Spinal cord (tissue), 10 donors: ENCODE results near the gene CCNC. TPM values are rescaled to one million over a fixed set of nuclear protein-coding genes. Genes with fewer than 3 reads are reported as not detected.

Experiments used
- DNase-seq, 6 donors: peaks; one replicate each; pipeline versions ENCODE4 v3.0.0 to v3.0.0-alpha.2; 2013 to 2015; ENCODE audit warnings: low spot score in 6 of 6, low read depth in 4 of 6
- H3K27ac ChIP-seq: one replicate; pipeline ENCODE4 v1.5.1; 2013; ENCODE audit warnings: low read depth, low read length, control low read depth
- H3K27me3 ChIP-seq: one replicate; pipeline ENCODE4 v1.6.1; 2013; ENCODE audit warnings: low read length; ENCODE audit not compliant: control insufficient read depth, insufficient read depth
- H3K36me3 ChIP-seq: one replicate; pipeline ENCODE4 v1.6.1; 2013; ENCODE audit warnings: low read length; ENCODE audit not compliant: control insufficient read depth, insufficient read depth
- H3K4me1 ChIP-seq: one replicate; pipeline ENCODE4 v1.6.1; 2013; ENCODE audit warnings: low read length; ENCODE audit not compliant: control insufficient read depth, insufficient read depth
- H3K4me3 ChIP-seq: one replicate; pipeline ENCODE4 v1.5.1; 2013; ENCODE audit warnings: low read depth, low read length, control low read depth
- H3K9me3 ChIP-seq: one replicate; pipeline ENCODE4 v1.6.1; 2013; ENCODE audit warnings: low read length; ENCODE audit not compliant: control insufficient read depth, insufficient read depth
- WGBS: methylation state at CpG from one replicate; pipeline ENCODE4 v1.1.5; 2013; ENCODE audit warnings: missing lambda C conversion rate; ENCODE audit not compliant: insufficient coverage; 5-methylcytosine and 5-hydroxymethylcytosine counted together
- polyA plus RNA-seq, 2 donors: library from polyadenylated mRNA; unstranded; fragments of 120-200 nt; gene quantifications; one replicate each; pipeline ENCODE4 v1.2.1, GENCODE V29; 2013; ENCODE audit not compliant: insufficient read length in 2 of 2
- total RNA-seq, 2 donors: library from RNA; depleted of rRNA in 1 of 2; stranded (reverse); fragments of 120-200 nt in 1 of 2; fragments of >200 nt in 1 of 2; gene quantifications; one replicate each; pipeline versions ENCODE4 v1.2.3 to v1.2.4, GENCODE V29; 2013 to 2014
- donor health status: healthy.

CCNC gene
- total and polyA plus RNA-seq, 4 donors: 45.3 to 90.2 (median 64.4) TPM

- Histone ChIP-seq H3K27me3 (no peaks in the 10 kb centered on the region), H3K4me3 (no peak overlapping the region), H3K9me3 (peaks cover 2% of the 10 kb centered on the region), H3K36me3 (peaks cover 3% of the 10 kb centered on the region), H3K27ac (no peak overlapping the region), H3K4me1 (no peaks in the 10 kb centered on the region)
- DNase-seq: peak in 1 of 6 donors; percentile 39
- 90% methylated on average over 2 of the region's 3 CpGs for WGBS
Observed at GRCh38 chr6:99550046-99550748, 18.3 kb downstream of the CCNC start.

GRCh38 chr6:99548706-99549105, 19.8 kb downstream of the CCNC start:
- 40% methylated on average over 1 of the region's 4 CpGs for WGBS
- H3K27ac ChIP-seq: no peak overlapping the region
- no peaks in the 10 kb centered on the region for H3K27me3 ChIP-seq
- no peaks in the 10 kb centered on the region for H3K4me1 ChIP-seq
- H3K9me3 ChIP-seq: no peaks in the 10 kb centered on the region
- no peak overlapping the region for H3K4me3 ChIP-seq
- peaks cover 3% of the 10 kb centered on the region for H3K36me3 ChIP-seq
- no peak for DNase-seq

- Histone ChIP-seq H3K4me3 (no peak overlapping the region), H3K4me1 (no peaks in the 10 kb centered on the region), H3K9me3 (no peaks in the 10 kb centered on the region), H3K27ac (no peak overlapping the region), H3K36me3 (peaks cover under 1% of the 10 kb centered on the region), H3K27me3 (no peaks in the 10 kb centered on the region)
- DNase-seq: no peak
- 90% methylated on average over 4 of the region's 4 CpGs for WGBS
Observed at GRCh38 chr6:99547526-99547925, 20.9 kb downstream of the CCNC start.

GRCh38 chr6:99545442-99545841, 23.0 kb downstream of the CCNC start:
- H3K36me3 ChIP-seq: peaks cover 5% of the 10 kb centered on the region
- WGBS: no CpG with 5 or more reads among the region's 1 CpG
- no peaks in the 10 kb centered on the region for H3K27me3 ChIP-seq
- no peak overlapping the region for H3K27ac ChIP-seq
- H3K9me3 ChIP-seq: no peaks in the 10 kb centered on the region
- H3K4me3 ChIP-seq: no peak overlapping the region
- H3K4me1 ChIP-seq: no peaks in the 10 kb centered on the region
- DNase-seq: no peak

- no peaks in the 10 kb centered on the region for H3K9me3 ChIP-seq
- H3K27ac ChIP-seq: no peak overlapping the region
- no peaks in the 10 kb centered on the region for H3K27me3 ChIP-seq
- no peaks in the 10 kb centered on the region for H3K4me1 ChIP-seq
- no peak for DNase-seq
- H3K4me3 ChIP-seq: no peak overlapping the region
- peaks cover 5% of the 10 kb centered on the region for H3K36me3 ChIP-seq
Observed at GRCh38 chr6:99543968-99544367, 24.5 kb downstream of the CCNC start.

GRCh38 chr6:99530627-99531026, 37.8 kb downstream of the CCNC start:
- no peaks in the 10 kb centered on the region for H3K27me3 ChIP-seq
- no peak overlapping the region for H3K27ac ChIP-seq
- no peaks in the 10 kb centered on the region for H3K4me1 ChIP-seq
- no peak overlapping the region for H3K4me3 ChIP-seq
- DNase-seq: no peak
- H3K36me3 ChIP-seq: no peaks in the 10 kb centered on the region
- H3K9me3 ChIP-seq: no peaks in the 10 kb centered on the region
- no CpG with 5 or more reads among the region's 1 CpG for WGBS

- Histone ChIP-seq H3K4me3 (no peak overlapping the region), H3K4me1 (peaks cover 8% of the 10 kb centered on the region), H3K27ac (no peak overlapping the region), H3K36me3 (no peaks in the 10 kb centered on the region), H3K27me3 (no peaks in the 10 kb centered on the region), H3K9me3 (no peaks in the 10 kb centered on the region)
- 33% methylated on average over 1 of the region's 4 CpGs for WGBS
- no peak for DNase-seq
Observed at GRCh38 chr6:99522531-99522930, 45.9 kb downstream of the CCNC start.

- Histone ChIP-seq H3K27me3 (no peaks in the 10 kb centered on the region), H3K36me3 (no peaks in the 10 kb centered on the region), H3K4me1 (peaks cover 8% of the 10 kb centered on the region), H3K27ac (peak overlapping the region; percentile 91), H3K9me3 (no peaks in the 10 kb centered on the region), H3K4me3 (peak overlapping the region; percentile 85)
- DNase-seq: no peak
- 0% methylated on average over 3 of the region's 9 CpGs for WGBS
Observed at GRCh38 chr6:99521633-99522151, 46.8 kb downstream of the CCNC start.

GRCh38 chr6:99520855-99521632, 47.4 kb downstream of the CCNC start:
- Histone ChIP-seq H3K27me3 (no peaks in the 10 kb centered on the region), H3K36me3 (no peaks in the 10 kb centered on the region), H3K4me3 (peak overlapping the region; percentile 85), H3K27ac (peak overlapping the region; percentile 91), H3K9me3 (no peaks in the 10 kb centered on the region), H3K4me1 (peaks cover 8% of the 10 kb centered on the region)
- peak; percentile 39 to 88 (median 70) for DNase-seq
- under 1% methylated on average over 42 of the region's 47 CpGs for WGBS
